Kidney tubule cell (primary cell): ENCODE measurements around the gene TSPO.
"Not testable (repeated sequence)": the region's sequence is repeated elsewhere in the genome, so short reads cannot be mapped to it uniquely, and the experiment has no call there.

ENCODE experiments used
- DNase-seq: peaks from one replicate; pipeline ENCODE4 v3.0.0-alpha.2; 2018; ENCODE audit warnings: low spot score

TSPO gene

DNA sequence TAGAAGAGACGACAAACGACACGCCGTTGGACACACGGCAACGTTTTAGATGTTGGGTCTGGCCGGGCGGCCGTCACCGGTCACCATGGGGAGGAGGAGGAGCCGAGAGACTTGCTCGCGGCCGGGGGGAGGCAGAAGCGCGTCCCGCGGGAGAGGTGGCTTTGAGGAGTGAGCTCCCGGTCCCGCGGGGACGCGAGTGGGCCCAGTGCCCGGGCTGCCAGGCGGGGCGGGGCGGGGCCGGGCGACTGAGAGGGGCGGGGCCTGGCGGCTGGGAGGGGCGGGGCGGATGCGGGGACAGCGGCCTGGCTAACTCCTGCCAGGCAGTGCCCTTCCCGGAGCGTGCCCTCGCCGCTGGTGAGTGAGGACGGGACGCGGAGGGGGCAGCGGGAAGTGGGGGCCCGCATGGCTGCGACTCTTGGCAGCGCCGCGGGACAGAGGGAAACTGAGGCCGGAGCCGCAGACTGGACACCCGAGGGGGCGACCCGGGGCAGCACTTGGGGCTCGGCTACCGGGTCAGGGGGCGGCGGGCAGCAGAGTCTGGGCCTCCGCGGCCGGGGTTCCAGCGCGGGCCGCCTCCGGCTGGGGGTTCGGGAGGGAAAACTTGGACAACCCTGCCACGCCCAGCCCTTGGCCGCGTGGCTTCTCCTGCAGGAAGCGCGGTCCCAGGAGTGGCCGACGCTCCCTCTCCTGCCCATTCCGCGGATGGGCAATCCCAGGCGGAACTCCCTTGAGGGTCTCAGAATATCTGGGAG lies at the start of gene TSPO:
TSPO (plus strand) TSS at position 309 of the 752 bp plus-strand sequence. CDS start 7,680 bp downstream, outside the sequence.
- peak; percentile 58 for DNase-seq

DNA sequence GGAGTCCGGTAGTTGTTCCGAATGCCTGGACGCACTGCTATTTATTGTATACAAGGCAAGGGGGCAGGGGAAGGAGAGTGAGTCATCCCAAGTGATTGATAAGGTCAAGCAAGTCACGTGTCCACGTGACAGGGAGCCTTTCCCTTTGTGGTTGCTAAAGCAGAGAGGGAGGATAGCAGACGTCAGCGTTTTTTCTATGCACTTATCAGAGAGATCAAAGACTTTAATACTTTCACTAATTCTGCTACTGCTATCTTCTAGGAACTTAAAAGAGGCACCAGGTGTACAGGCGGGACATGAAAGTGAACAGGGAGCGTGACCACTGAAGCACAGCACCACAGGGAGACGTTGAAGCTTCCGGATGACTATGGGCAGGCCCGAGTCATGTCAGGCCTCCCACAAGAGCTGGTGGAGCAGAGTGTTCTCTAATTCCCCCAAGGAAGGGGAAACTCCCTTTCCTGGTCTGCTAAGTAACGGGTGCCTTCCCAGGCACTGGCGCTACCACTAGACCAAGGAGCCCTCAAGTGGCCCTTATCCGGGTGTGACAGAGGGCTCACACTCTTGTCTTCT lies 47.2 kb upstream of the TSPO start:
- DNase-seq: peak; percentile 79

DNA sequence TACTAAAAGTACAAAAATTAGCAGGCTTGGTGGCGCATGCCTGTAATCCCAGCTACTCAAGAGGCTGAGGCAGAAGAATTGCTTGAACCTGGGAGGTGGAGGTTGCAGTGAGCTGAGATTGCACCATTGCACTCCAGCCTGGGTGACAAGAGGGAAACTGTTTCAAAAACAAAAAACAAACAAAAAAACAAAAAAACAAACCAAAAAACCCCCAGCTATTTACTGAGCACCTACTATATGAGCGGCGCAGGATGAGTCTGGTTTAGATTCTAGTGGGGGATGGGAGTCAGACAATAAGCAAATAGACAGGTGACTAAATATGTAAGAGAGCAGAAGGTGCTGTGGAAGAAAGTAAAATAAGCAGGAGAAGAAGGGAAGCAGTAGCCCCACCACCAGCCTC lies 46.4 kb upstream of the TSPO start:
- not testable (repeated sequence) for DNase-seq

DNA sequence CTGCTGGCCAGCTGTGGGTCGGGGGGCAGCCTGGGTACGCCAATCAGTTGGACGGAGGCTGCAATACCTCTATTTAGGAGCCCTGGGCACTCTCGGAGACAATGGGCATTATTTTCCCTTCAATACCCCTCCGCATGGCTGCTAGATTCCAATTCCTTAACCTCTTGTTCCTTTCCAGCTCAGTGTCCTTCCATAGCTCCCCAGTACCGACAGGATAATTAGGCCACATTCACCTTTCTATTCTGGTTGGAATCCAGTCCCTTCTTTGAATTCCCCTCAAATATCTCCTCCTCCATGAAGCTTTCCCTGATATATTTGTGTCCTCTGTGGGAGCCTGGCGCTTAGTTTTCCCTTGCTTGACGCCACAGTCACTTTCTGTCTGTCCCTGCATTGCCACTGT lies 45.1 kb upstream of the TSPO start:
- DNase-seq: no peak

DNA sequence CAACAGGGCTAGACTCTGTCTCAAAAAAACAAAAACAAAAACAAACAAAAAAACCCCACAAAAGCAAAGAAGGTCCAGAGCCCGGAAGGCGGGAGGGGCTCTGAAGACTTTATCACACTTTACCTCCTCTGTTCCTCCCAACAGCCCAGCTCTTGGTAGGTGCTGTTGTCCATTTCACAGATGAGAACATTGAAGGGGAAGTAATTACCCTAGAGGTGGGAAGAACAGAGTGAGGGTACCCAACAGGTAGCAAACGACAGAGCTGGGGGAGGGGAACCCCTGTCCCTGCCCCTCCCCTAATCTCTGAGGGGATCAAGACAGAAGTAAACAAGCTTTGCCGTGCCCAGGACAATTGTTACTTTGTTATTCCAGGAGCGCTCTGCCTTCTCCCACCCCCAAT lies 41.8 kb upstream of the TSPO start:
- no peak for DNase-seq

DNA sequence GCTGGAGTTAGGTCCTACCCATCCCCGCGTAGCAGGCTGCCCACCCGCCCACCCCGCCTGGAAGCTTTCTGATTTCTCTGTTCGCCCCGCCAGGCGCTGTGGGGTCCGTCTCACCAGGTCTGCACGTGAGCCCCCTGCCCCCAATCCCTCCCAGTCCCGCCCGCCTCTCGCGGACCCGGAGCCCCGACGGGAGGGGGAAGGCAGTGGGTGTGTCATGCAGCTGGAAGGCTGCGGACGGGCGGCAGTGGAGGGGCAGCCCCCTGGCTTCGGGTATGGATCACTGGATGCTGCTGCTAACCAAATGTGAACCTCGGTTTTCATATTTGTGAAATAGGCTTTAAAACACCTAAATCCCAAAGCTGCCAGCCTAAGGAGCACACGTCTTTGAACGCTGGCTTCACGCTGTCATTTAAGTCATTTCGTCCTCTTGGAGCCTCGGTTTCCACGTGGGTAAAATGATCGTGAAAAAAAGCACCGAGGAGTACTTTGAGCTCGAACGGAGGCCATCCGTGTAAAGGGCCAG lies 41.4 kb upstream of the TSPO start:
- DNase-seq: no peak

DNA sequence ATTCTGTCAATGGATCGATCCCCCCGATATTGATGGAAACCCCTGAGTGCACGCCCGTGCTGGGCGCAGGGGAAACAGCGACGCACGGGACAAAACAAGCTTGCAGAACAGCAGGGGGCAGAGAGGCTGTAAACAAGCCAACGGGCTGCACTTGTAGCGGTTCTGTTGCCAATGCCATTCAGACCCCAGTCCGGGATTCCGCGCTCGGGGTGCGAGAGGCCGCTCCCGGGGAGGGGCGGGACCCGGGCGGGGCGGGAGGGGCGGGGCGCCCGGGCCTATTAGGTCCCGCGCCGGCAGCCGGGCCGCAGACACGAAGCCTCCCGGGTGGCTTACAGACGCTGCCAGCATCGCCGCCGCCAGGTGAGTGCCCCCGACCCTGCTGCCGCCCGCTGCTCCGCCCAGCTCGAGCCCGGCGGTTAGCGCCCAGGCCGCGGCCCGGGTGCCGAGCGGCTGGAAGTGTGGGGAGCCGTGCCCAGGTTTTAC lies 40.9 kb upstream of the TSPO start, which contains the start of gene BIK:
BIK (plus strand) TSS at position 307 of the 483 bp plus-strand sequence. CDS start 13,273 bp downstream, outside the sequence.
- DNase-seq: peak; percentile 53

DNA sequence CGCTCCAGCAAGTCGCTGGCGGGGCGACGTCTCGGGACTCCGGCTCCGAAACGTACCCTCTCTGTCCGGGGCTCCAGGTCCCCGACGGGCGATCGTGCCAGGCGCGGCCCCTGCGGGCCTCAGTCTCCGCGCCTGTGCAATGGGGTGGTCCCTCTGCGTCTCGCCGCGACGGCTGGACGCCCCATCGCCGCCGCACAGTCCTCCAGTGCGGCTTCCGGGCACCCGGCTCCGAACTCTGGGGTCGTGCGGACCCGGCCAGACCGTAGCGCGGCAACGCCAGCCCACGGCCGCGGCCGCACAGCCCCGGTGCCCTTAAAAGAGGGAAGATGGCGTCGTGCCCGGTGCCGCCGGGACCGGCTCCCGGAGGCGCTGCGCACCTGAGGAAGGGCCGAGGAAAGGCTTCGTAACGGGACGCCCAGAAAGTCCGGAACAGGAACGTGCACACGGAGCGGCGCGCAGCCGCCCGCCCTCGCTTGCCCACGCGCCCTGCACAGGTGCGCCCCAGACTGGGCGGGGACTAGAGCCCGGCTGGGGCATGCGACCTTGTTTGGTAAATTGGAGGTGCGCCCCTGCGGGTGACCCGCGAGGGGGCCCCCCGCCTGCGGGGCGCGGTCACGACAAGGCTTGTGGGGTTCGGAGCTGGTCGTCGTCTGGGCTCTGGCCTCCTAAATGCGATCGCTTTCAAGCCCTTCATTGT lies 40.3 kb upstream of the TSPO start:
- DNase-seq: peak; percentile 47

DNA sequence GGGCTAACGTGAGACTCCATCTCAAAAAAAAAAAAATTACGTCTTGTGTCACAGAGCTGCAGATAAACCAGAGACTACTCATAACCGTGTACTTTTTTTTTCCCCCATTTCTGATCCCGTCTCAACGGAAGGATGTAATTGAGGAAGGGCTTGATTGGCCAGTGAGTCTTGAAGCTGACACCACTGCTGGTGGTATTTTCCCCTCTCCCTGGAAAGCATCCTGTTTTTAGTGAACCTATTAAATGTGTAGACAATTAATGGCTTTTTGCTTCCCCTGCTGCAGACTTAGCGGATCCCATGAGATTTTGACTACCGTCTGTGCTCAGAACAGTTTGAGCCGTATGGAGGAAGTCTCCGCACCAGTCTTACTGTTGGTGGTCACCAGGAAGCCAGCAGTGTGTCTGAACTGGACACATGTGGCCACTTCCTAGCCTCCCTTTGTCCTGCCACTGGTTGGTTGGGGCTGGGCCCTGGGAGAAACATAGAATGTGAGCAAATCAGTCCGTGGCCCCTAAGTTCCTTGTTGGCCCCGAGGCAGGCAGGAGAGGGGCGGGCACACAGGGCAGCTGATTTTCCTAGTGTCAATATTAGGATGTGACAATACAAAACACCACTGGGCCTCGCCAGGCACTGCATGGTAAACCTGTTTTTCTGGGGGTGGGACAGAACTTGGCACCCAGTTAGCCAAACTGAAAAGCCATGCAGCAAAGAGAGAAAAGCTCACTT lies 37.7 kb upstream of the TSPO start:
- no peak for DNase-seq

DNA sequence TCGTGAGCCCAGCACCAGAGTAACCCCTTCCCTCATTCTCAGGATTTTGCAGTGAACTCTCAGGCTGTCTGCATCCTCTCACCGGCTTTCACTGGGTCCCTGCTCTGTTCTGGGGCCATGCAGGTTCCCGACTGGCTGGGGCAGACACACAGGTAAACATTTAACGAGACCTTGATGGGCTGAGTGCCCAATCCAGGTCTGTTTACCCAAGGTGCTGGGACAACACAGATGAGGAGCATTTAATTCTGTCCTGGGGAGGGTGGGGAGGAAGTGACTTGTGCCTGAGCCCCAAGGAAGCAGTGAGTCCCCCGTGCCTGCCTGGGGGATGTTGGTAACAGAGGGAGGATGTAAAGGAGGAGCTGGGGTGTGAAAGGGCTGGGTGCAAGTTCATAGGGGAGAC lies 36.4 kb upstream of the TSPO start:
- DNase-seq: peak; percentile 13

DNA sequence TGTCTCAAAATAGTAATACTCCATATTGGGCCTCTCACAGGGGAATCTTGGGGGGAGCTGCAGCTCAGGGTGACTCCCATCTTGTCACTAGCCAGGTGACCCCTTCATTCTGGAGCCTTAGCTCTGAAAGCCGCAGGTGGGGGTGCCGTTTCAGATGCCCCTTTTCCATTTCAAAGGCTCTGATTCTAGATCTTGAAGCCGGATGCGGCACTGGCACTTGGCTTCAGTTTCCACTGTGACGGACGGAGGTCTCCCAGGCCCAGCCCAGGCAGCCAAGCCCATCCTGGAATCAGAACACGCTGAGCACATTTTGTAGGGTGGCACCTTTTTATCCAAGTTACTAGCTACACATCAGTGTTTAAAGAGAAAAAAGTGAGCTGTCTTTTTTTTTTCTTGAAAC lies 34.4 kb upstream of the TSPO start:
- DNase-seq: no peak

DNA sequence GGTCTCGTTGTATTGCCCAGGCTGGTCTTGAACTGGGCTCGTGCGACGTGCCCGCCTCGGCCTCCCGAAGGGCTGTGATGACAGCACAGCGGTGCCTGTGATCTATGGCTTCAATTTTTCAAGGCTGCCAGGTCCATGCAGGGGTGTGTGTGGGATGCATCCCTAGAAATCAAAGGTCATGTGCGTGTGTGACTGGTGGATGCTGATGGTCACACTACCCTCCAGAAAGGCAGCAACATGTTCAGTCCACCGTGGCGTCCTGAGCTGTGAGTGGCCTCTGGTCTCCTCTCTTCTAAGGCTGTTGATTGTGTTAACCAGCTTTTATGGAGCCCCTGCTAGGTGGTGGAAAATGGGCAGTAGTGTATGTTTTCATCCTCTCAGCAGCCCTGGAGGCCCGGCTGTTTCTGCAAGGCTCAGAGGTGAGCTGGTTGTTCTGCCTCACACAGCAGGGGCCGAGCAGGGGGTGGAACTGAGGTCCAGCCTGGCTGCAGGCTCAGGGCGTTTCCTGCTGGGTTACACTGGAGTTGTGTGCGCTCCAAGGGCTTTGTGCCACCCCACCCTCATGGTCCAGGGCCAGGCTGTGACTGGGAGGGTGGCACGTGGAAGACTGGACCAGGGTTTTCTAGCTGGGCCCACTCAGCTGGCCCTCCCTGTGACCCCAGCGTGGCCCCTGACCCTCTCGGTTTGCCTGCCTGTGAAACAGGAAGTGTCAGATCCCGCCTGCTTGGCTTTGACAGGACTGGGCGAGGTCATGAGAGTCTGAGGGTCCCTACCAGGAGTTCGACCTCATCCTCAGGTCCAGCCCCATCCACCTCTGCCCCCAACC lies 33.1 kb upstream of the TSPO start:
- no peak for DNase-seq

DNA sequence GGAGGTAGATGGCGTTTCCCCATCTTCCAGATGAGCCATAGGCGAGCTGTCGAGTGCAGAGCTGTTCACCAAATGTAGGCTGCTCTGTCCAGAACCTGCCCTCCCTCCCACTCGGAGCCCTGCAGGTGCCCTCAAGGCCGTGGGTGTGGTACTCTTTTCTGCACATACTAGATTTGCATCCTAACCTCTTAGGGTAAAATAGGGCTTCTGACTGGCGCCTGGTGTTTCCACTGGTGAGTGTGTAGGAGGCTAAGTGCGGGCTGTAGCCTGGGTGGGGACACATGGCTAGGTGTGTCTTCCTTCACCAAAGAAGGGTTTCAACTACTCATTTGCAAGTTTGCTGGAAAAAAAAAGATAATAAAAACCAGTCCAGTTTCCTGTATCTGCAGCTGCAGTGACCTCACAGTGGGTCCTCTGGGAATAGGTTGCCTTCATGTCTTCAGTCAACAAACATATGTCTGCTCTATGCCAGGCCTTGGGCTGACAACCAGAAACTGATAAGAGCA lies 32.4 kb upstream of the TSPO start:
- DNase-seq: no peak

DNA sequence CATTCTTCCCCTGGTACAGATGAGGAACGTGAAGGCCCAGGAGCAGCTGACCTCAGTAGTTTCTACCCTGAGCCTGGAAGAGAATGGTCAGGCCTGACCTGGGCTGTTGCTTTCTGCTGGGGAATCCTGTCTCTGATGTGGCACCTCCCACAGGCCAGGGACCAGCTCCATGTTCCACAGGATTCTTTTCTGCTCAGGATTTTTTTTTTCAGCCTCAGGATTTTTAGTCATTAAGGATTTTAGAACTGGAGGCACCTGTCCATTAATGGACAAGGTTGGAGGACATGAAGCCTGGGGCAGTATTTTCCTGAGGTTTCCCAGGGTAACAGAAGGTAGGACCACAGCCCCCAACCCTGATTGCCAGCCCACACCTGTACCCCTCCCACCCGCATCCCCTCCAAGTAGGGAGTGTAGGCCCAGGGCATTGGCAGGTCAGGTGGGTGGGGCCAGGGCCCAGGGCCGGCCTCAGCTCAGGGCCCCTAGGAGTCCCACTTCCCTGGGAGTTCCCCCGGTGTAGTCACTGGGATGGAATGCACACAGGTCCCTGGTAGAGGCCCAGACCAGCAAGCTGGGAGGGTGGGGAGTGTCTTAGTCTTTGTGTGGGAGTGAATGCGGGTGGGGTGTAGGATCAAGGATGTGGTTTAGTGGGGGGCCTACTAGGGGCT lies 24.7 kb upstream of the TSPO start:
- peak; percentile 95 for DNase-seq

DNA sequence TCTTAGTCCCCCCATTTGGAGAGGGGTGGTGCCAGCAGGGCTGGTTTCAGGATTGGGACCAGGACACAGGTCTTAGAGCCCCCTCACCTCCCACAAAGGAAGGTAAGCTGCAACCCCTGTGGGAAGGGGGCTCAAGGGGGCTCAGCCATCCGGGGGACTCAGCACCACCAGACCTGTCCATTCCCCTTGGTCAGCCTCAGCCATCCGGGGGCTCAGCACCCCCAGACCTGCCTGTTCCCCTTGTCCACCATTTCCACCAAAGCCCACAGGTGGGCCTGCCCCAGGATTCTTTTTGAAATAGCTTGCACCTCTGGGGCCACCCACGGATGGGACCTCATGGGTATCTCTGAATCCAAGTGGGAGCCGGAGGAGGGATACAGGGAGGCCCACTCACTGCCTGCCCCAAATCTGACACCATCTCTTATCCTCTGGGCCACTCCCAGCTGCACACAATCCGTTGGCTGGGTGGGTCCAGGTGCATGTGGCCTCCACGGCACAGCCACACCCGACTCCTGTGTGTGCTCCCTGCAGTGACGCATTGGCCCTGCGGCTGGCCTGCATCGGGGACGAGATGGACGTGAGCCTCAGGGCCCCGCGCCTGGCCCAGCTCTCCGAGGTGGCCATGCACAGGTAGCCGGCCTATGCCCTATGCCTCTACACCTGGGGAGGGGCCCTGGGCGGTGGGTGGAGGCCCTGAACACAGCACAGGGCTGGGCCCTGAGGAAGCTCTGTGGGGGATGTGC lies 24.0 kb upstream of the TSPO start:
- DNase-seq: peak; percentile 41

DNA sequence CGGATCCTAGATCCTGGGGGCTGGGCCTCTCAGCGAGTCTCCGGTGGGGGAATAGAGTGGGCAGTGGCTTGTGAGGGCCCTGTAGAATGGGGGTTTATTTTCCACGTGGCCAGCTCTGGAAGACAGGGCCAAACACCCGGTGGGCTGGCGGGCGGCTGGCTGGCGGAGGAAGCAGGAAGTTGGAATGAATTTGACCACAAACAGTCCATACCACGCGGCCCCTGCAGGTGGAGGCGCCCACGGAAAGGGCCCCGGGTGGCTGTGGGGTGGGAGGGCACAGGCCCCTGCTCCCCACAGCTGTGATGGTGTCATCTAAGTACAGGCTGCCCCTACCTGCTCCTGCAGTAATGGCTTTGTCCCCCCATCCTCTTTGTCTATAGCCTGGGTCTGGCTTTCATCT lies 23.2 kb upstream of the TSPO start:
- DNase-seq: no peak

DNA sequence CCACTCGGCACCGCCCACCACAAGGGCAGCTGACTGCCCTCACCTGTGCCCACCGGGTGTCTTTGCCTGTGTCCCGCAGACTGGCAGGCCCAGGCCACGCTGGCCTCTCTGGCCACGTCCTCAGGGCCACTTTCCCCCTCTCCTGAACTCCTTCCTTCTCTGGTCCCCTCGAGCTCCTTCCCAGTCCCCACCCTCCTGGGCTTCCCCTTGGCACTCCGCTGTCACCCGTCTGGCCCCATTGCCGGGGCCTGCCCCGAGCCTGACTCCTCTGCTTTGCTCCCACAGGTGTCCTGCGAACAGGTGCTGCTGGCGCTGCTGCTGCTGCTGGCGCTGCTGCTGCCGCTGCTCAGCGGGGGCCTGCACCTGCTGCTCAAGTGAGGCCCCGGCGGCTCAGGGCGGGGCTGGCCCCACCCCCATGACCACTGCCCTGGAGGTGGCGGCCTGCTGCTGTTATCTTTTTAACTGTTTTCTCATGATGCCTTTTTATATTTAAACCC lies 22.4 kb upstream of the TSPO start:
- DNase-seq: peak; percentile 19

DNA sequence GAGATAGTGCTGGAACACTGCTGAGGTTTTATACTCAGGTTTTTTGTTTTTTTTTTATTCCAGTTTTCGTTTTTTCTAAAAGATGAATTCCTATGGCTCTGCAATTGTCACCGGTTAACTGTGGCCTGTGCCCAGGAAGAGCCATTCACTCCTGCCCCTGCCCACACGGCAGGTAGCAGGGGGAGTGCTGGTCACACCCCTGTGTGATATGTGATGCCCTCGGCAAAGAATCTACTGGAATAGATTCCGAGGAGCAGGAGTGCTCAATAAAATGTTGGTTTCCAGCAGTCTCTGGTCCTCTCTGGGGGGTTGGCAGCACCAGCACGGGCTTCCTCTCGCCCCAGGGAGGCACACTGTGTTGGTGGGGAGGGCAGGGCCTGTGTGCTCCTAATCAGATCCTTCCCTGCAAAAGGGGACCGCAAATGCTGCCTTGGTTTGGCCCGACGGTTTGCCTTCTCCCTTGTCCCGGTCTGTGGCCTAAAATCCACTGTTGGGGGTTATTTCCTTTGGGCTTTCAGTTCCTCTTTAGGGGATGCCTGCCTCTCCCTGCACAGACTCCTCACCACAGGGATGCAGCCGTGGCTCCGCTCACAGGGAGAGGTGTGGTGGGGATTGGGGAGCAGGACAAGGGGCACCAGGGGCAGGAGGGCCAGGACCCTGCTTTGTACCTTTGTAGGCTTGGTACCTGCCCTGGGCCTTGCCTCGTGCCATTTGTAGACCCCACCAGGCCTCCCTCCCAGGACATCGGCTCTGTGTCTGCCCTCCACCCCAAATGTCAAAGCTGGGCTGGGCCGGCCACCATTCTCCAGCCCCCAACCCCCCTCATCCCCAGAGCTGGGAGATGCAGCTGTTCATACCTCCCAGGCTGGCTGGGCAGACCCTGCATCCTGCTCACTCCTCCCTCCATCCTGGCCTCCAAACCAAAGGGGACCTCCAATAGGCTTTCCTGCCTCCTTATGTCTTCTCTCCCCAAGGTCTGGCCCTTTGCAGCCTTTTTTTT lies 21.6 kb upstream of the TSPO start:
- DNase-seq: no peak
